Spleen (tissue), 7 donors: ENCODE results near the gene PRH2.

ENCODE experiments used
- POLR2A ChIP-seq, 3 donors: fragments of 450-650 bp; IDR thresholded peaks; one replicate each; pipeline ENCODE4 v1.5.1; 2017; ENCODE audit warnings: antibody characterized with exemption in 3 of 3, mild to moderate bottlenecking in 1 of 3
- TF ChIP-seq, protein P1 (sequence below), 11 experiments: fragments of 200-600 bp in 7 of 11; fragments of 450-650 bp in 4 of 11; sonication (generic) in 4 of 11; IDR thresholded peaks in 8 of 11; conservative IDR thresholded peaks in 3 of 11; 1 replicate in 7 of 11; 2 replicates in 4 of 11; pipeline versions ENCODE4 v1.4.0 to v1.8.0; 2016 to 2021; ENCODE audit warnings: antibody characterized with exemption in 11 of 11, inconsistent platforms in 4 of 11, mild to moderate bottlenecking in 1 of 11
- donor health status: DM: no; HTN: no; CAD: no; lungs with moderate emphysema.
- donor health status: DM: no; HTN: no; CAD: no.
- donor health status: DM: no; HTN: no; CAD: no.

DNA sequence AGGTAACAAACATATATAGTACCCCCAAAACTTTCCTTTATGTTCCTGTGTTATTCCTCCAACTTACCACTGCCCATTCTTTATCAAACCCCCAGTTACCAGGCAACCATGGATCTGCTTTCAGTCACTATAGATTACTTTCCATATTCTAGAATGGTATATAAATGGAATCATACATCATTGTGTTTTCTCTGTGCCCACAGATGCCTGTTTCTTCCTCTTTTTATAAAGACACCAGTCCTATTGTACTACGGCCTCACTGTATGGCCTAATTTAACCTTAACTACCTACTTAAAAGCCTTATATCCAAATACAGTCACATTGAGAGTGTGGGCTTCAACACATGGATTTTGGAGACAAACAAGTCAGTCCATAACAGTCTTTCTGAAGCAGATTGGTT, 7.5 kb downstream of the PRH2 start:
- no peak for TF ChIP-seq POLR2A (IDR thresholded peaks at IDR 0.05)
- TF ChIP-seq, protein P1, sequence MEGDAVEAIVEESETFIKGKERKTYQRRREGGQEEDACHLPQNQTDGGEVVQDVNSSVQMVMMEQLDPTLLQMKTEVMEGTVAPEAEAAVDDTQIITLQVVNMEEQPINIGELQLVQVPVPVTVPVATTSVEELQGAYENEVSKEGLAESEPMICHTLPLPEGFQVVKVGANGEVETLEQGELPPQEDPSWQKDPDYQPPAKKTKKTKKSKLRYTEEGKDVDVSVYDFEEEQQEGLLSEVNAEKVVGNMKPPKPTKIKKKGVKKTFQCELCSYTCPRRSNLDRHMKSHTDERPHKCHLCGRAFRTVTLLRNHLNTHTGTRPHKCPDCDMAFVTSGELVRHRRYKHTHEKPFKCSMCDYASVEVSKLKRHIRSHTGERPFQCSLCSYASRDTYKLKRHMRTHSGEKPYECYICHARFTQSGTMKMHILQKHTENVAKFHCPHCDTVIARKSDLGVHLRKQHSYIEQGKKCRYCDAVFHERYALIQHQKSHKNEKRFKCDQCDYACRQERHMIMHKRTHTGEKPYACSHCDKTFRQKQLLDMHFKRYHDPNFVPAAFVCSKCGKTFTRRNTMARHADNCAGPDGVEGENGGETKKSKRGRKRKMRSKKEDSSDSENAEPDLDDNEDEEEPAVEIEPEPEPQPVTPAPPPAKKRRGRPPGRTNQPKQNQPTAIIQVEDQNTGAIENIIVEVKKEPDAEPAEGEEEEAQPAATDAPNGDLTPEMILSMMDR (IDR thresholded peaks at IDR 0.05 in 8 of 11, conservative IDR thresholded peaks at IDR 0.05 in 3 of 11): no peak
